ENCODE data around the gene OPHN1.

OPHN1 gene, protein sequence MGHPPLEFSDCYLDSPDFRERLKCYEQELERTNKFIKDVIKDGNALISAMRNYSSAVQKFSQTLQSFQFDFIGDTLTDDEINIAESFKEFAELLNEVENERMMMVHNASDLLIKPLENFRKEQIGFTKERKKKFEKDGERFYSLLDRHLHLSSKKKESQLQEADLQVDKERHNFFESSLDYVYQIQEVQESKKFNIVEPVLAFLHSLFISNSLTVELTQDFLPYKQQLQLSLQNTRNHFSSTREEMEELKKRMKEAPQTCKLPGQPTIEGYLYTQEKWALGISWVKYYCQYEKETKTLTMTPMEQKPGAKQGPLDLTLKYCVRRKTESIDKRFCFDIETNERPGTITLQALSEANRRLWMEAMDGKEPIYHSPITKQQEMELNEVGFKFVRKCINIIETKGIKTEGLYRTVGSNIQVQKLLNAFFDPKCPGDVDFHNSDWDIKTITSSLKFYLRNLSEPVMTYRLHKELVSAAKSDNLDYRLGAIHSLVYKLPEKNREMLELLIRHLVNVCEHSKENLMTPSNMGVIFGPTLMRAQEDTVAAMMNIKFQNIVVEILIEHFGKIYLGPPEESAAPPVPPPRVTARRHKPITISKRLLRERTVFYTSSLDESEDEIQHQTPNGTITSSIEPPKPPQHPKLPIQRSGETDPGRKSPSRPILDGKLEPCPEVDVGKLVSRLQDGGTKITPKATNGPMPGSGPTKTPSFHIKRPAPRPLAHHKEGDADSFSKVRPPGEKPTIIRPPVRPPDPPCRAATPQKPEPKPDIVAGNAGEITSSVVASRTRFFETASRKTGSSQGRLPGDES

GRCh38 chrX:68433155-68433980 is at the start of gene OPHN1:
OPHN1 (minus strand) TSS chrX:68433495; CDS start chrX:68433020, 475 bp downstream.
- ChIA-PET CTCF (no interaction called here), POLR2A (no interaction called here)
- TF ChIP-seq, protein P1, sequence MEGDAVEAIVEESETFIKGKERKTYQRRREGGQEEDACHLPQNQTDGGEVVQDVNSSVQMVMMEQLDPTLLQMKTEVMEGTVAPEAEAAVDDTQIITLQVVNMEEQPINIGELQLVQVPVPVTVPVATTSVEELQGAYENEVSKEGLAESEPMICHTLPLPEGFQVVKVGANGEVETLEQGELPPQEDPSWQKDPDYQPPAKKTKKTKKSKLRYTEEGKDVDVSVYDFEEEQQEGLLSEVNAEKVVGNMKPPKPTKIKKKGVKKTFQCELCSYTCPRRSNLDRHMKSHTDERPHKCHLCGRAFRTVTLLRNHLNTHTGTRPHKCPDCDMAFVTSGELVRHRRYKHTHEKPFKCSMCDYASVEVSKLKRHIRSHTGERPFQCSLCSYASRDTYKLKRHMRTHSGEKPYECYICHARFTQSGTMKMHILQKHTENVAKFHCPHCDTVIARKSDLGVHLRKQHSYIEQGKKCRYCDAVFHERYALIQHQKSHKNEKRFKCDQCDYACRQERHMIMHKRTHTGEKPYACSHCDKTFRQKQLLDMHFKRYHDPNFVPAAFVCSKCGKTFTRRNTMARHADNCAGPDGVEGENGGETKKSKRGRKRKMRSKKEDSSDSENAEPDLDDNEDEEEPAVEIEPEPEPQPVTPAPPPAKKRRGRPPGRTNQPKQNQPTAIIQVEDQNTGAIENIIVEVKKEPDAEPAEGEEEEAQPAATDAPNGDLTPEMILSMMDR (IDR thresholded peaks at IDR 0.05; ENCODE audit: control extremely low read depth, extremely low read depth, low read depth, missing control alignments), result no peak
- peak; percentile 5 for DNase-seq (ENCODE audit: extremely low spot score)

GRCh38 chrX:68480969-68481368 is 47.7 kb upstream of the OPHN1 start:
- TF ChIP-seq, protein P1 (IDR thresholded peaks at IDR 0.05; ENCODE audit: control extremely low read depth, extremely low read depth, low read depth, missing control alignments), result no peak
- ChIA-PET CTCF (no interaction called here), POLR2A (no interaction called here)
- no peak for DNase-seq (ENCODE audit: extremely low spot score)

DNA sequence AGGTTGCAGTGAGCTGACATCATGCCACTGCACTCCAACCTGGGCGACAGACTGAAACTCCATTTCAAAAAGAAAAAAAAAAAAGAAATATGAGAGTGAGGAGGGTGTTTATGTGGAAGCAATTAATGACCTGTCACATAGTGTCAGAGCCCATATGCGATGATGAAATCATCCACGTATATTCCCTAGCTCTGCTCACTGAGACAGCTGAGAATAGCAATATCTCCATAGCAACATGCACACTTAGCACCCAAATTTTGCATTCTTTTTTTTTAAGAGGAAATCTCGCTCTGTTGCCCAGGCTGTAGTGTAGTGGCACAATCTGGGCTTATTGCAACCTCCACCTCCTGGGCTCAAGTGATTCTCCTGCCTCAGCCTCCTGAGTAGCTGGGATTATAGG is 31.5 kb upstream of the OPHN1 start:
- TF ChIP-seq, protein P1 (IDR thresholded peaks at IDR 0.05; ENCODE audit: control extremely low read depth, extremely low read depth, low read depth, missing control alignments), result no peak
- ChIA-PET CTCF (no interaction called here), POLR2A (no interaction called here)
- no peak for DNase-seq (ENCODE audit: extremely low spot score)

DNA sequence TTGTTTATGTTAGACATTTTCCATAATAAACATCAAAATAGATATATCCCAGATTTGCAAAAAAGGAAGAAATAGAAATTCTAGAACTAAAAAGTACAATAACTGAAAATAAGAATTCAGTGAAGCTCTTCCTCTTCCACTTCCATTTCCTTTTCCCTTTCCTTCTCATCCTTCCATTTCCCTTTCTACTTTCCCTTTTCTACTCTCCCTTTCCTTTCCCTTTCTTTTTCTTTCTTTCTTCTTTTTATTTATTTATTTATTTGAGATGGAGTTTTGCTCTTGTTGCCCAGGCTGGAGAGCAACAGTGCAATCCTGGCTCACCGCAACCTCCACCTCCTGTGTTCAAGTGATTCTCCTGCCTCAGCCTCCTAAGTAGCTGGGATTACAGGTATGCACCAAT is 30.6 kb upstream of the OPHN1 start:
- ChIA-PET CTCF (no interaction called here), POLR2A (no interaction called here)
- TF ChIP-seq, protein P1 (IDR thresholded peaks at IDR 0.05; ENCODE audit: control extremely low read depth, extremely low read depth, low read depth, missing control alignments), result no peak
- no peak for DNase-seq (ENCODE audit: extremely low spot score)

- DNase-seq (ENCODE audit: extremely low spot score), result no peak
- ChIA-PET CTCF (no interaction called here), POLR2A (no interaction called here)
- TF ChIP-seq, protein P1 (IDR thresholded peaks at IDR 0.05; ENCODE audit: control extremely low read depth, extremely low read depth, low read depth, missing control alignments), result peak; percentile 28
Measured at GRCh38 chrX:68462653-68463052, 29.4 kb upstream of the OPHN1 start.

DNA sequence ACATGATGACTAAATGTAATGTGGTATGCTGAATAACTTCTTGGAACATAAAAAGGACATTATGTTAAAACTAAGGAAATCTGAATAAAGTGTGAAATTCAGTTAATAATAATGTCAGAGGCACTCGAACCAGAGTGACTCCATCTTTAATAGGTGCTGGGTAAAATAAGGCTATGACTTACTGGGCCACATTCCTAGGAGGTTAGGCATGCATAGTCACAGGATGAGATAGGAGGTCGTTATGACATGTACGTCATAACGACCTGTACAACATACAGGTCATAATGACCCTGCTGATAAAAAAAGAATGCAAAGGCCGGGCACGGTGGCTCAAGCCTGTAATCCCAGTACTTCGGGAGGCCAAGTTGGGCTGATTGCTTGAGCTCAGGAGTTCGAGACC is 28.9 kb upstream of the OPHN1 start:
- DNase-seq (ENCODE audit: extremely low spot score), result no peak
- CTCF ChIA-PET, result no interaction called here
- TF ChIP-seq, protein P1 (IDR thresholded peaks at IDR 0.05; ENCODE audit: control extremely low read depth, extremely low read depth, low read depth, missing control alignments), result no peak
- POLR2A ChIA-PET, result no interaction called here

Measured in GM10248 (cell line).